ENCODE results near the gene ZNF592.

ZNF592 gene

DNA sequence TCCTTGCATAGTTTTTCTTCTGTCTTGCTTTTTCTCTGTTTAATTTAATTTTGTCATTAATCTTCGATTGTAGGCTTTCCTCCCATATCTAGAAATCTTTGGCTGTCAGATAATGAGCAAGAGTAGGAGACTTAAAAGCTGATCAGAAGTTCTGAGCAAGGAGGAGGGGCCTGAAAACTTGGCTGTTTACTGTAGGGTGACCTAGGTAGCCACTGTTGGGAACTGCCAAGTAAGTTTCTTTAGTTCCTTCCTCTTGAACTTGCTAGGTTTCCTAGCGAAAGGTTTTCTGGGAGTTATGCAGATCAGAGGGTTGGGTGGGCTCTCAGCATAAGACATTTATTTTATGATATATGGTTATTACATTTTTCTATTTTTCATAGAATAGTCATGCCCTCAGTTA is 83.2 kb downstream of the ZNF592 start:
- DNase-seq (ENCODE audit: low spot score), result no peak

- DNase-seq (ENCODE audit: low spot score), result no peak
Observed at GRCh38 chr15:84832448-84833040, 84.2 kb downstream of the ZNF592 start.

- DNase-seq (ENCODE audit: low spot score), result no peak
Observed at GRCh38 chr15:84833447-84834228, 85.2 kb downstream of the ZNF592 start.

DNA sequence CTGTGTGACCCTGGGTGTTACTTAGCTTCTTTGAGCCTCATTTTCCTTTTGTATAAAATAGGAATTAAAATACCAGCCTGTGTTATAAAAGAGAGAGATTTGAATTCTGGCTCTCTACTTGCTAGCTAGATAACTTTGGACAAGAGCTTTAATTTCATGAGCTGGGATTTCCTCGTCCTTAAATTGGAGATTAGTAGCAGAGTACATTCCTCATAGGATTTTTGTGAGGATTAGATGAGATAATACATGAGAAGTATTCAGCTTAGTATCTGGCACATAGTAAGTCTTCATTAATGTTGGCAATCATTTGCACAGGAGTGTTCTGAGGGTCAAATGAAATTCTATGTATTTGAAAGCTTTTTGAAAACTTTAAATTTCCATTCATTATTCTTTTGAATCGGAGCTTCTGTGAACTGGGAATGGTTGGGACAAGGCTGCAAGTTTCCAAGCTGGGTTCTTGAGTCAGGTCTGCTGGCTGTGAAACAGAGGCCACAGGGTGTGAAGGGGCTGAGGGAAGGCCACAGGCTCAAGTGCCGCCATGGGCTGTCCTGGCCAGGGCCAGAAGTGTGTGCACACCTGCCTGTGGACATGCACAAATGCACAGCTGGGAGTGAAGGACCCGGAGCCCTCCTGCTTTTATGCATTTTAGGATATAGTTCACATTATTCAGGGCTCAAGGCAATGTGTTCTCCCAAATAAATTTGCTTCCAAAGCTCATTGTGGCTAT is 86.0 kb downstream of the ZNF592 start:
- no peak for DNase-seq (ENCODE audit: low spot score)

DNA sequence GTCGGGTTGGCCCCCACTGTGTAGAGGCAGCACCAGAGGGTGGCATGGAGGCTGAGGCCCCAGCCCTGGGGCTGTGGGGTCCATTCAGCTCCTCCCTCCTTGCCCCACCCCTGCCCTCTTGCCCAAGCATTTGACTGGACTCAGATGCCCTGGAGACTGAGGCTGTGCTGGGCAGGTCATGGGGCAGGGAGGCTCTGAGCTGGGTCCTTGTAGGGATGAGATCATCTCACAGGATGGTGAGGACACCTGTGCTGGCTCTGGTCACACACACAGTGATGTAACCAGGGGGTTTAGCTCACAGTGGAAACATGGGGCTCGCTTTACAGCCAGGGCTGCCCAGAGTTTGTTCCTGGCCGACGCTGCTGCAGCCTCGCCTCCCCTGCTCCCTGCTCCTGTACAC is 86.6 kb downstream of the ZNF592 start:
- no peak for DNase-seq (ENCODE audit: low spot score)

DNA sequence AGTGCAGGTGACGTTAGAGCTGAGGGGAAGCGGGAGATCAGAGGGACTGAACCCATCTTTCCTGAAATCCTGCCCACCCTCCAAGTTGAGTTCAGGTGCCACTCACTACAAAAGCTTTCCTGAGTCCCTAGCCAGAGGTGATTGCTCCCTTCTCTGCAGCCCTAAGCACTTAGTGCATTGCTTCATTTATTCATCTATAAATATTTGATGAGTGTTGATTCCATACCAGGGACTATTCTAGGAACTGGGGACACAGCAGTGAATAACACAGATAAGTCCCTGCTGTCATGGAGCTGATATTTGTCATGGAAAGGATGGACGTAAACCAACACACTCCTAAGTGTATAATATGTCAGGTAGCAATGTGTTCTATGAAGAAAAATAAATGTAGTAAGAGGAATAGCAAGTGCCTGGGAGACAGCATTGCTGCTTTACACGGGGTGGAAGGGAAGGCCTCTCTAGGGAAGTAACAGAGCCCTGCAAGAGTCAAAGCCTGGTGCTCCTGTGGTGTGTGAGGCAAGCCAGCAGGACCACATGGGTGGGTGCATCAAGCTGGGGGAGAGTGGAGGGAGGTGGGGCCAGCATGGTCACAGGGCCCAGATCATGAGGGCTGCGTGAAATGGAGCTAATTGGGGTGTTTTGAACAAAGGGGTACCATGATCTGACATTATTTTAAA is 87.4 kb downstream of the ZNF592 start:
- no peak for DNase-seq (ENCODE audit: low spot score)

DNA sequence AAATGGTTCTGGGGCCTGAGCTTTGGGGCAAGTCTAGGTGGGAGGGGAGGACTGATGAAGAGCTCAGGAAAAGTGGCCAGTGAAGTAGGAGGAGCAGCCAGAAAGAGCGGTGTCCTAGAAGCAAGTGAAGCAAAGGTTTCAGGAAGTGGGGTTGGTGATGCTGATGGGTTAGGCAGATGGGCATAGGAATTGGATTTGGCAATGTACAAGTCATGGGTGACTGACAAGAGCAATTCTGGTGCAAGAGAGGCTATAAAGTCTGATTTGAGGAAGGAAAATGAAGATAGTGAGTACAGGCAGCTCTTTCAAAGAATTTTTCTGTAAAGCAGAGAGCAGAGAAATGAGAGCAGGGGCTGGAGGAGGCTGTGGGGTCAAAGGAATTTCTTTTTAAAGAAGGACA is 88.5 kb downstream of the ZNF592 start:
- no peak for DNase-seq (ENCODE audit: low spot score)

GRCh38 chr15:84839714-84840113 is 91.3 kb downstream of the ZNF592 start:
- DNase-seq (ENCODE audit: low spot score), result no peak

- no peak for DNase-seq (ENCODE audit: low spot score)
Observed at GRCh38 chr15:84840255-84840654, 91.9 kb downstream of the ZNF592 start.

DNA sequence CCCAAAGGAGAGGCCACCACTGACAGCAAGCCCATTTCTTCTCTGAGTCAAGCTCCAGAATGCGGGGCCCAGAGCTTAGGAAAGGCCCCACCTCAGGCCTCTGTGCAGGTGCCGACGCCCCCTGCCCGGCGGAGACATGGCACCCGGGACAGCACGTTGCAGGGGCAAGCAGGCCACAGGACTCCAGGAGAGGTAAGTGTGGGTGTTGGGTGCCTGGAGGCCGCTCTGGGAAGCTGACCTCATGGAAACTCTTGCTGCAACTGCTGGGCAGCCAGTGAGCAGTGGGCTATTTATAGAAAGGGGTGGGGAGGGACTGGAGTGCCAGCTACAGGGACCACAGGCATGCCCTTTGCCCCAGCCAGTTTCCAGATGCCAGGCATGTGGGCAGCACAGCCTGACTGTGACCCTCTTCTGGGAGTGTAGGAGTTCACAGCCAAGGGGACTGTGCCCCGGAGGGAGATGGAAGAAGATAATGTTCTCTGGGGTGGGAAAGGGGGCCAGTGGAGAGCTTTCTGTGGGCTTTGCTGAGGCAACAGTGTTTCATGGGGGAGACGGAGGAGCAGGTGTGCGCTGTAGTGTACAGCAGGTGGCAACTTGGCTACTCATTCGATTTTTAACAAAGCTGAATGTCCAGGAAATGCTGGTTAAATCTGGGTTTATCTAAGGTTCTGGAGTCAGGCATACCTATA is 92.5 kb downstream of the ZNF592 start:
- DNase-seq (ENCODE audit: low spot score), result no peak

DNA sequence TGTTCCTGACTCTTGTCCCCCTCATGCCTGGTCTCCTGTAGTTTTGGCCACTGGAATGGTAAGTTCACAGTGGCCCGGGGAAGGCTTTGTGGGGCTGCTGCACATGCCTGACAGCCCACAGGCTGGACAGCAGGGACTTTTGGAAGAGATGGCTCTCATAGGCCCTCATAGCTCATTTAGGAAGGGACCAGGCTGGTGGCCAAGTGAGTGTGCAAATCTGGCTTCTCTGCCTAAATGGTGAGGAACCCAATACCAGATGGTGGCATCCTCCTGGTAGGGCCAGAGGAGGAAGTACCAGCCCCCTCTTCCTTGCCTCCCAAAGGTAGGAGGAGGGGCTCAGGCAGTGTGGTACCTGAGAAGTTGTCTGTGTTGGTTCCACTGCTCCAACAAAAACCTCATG is 94.4 kb downstream of the ZNF592 start:
- DNase-seq (ENCODE audit: low spot score), result no peak

- no peak for DNase-seq (ENCODE audit: low spot score)
Observed at GRCh38 chr15:84844964-84845363, 96.6 kb downstream of the ZNF592 start.

GRCh38 chr15:84845631-84846030 is 97.2 kb downstream of the ZNF592 start:
- DNase-seq (ENCODE audit: low spot score), result peak; percentile 28

DNA sequence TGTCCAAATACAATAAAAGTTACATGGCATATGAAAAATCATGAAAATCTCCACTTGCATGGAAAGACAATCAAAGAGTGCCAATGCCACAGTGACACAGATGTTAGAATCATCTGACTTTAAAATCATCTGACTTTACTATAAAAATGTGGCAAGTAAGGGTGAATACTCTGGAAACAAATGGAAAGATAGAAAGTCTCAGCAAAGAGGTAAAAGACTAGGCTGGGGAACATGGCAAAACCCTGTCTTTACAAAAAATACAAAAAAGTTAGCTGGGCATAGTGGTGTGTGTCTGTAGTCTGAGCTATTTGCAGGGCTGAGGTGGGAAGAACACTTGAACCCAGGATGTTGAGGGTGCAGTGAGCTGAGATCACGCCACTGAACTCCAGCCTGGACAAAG is 97.9 kb downstream of the ZNF592 start:
- DNase-seq (ENCODE audit: low spot score), result no peak

GRCh38 chr15:84847382-84847781 is 99.0 kb downstream of the ZNF592 start:
- no peak for DNase-seq (ENCODE audit: low spot score)

- DNase-seq (ENCODE audit: low spot score), result no peak
Observed at GRCh38 chr15:84852212-84852611, 103.8 kb downstream of the ZNF592 start.

DNA sequence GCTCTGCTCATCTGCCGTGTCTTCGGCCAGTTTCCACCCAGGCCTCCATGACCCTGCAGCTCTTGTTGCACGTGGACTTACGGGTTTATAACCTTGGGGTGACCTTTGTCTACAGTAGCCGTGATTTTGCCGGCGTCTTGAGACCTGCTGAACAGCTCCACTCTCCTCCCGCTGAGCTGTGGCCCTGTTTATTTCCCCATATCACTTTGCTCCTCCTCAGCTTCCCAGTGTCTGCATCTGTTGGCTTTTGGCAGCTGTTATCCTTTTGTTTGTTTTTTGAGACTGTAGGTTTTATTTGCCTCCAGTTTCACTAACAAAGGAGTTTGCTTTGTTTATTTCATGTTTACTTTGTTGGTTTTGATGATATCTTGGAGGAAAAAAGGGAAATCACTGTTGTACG is 106.7 kb downstream of the ZNF592 start:
- DNase-seq (ENCODE audit: low spot score), result no peak

GRCh38 chr15:84855765-84856164 is 107.4 kb downstream of the ZNF592 start:
- no peak for DNase-seq (ENCODE audit: low spot score)
